Subcutaneous abdominal adipose tissue (tissue), 5 donors: ENCODE data around the gene STEAP3.

Experiments
- H3K27ac ChIP-seq: one replicate; pipeline ENCODE4 v1.7.0; 2013; ENCODE audit warnings: low read depth, mild to moderate bottlenecking, inconsistent platforms, low read length, moderate library complexity
- H3K27me3 ChIP-seq, 5 donors: one replicate each; pipeline ENCODE4 v1.7.0; 2013; ENCODE audit warnings: low read length in 5 of 5, inconsistent platforms in 1 of 5; ENCODE audit not compliant: control insufficient read depth in 5 of 5, insufficient read depth in 4 of 5
- H3K36me3 ChIP-seq, 5 donors: one replicate each; pipeline ENCODE4 v1.7.0; 2013; ENCODE audit warnings: low read length in 5 of 5; ENCODE audit not compliant: control insufficient read depth in 5 of 5, insufficient read depth in 5 of 5
- H3K4me1 ChIP-seq, 5 donors: one replicate each; pipeline ENCODE4 v1.7.0; 2013; ENCODE audit warnings: low read length in 5 of 5, mild to moderate bottlenecking in 3 of 5, moderate library complexity in 1 of 5; ENCODE audit not compliant: control insufficient read depth in 5 of 5, insufficient read depth in 5 of 5
- H3K4me3 ChIP-seq, 5 donors: one replicate each; pipeline ENCODE4 v1.7.0; 2013; ENCODE audit warnings: low read length in 5 of 5, low read depth in 1 of 5
- H3K9ac ChIP-seq, 5 donors: one replicate each; pipeline ENCODE4 v1.7.0; 2013; ENCODE audit warnings: low read length in 5 of 5, mild to moderate bottlenecking in 4 of 5, moderate library complexity in 3 of 5
- H3K9me3 ChIP-seq, 5 donors: one replicate each; pipeline ENCODE4 v1.7.0; 2013; ENCODE audit warnings: low read length in 5 of 5; ENCODE audit not compliant: control insufficient read depth in 5 of 5
- donor health status: healthy.
- donor health status: healthy.
- donor health status: healthy.
- donor health status: healthy.
- donor health status: healthy.

The STEAP3 gene

DNA sequence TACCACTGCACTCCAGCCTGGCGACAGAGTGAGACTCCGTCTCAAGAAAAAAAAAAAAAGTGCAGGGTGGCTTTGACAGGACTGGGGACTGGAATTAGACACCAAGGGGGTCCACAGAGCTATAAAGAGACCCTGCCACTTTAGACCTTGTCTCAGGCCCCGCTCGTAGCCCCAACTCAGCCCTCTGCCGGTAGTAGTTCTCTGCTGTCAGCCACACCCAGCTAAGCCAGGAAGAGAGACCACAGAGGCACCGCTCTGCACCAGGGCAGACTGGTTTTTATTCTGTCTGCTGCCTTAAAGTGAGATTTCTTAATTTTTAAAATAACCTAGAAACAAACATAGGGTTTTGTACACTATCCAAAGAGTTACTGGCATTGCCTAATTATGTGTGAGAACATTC, 66.0 kb downstream of the STEAP3 start:
- no peaks in the 10 kb centered on the region for H3K27me3 ChIP-seq
- H3K4me3 ChIP-seq, result no peak overlapping the region
- no peak overlapping the region for H3K9ac ChIP-seq
- peaks cover 0 to 19% (median 11%) of the 10 kb centered on the region in 5 donors for H3K36me3 ChIP-seq
- no peak overlapping the region for H3K27ac ChIP-seq
- peaks cover 0 to 12% (median 8%) of the 10 kb centered on the region in 5 donors for H3K4me1 ChIP-seq
- no peaks in the 10 kb centered on the region for H3K9me3 ChIP-seq

DNA sequence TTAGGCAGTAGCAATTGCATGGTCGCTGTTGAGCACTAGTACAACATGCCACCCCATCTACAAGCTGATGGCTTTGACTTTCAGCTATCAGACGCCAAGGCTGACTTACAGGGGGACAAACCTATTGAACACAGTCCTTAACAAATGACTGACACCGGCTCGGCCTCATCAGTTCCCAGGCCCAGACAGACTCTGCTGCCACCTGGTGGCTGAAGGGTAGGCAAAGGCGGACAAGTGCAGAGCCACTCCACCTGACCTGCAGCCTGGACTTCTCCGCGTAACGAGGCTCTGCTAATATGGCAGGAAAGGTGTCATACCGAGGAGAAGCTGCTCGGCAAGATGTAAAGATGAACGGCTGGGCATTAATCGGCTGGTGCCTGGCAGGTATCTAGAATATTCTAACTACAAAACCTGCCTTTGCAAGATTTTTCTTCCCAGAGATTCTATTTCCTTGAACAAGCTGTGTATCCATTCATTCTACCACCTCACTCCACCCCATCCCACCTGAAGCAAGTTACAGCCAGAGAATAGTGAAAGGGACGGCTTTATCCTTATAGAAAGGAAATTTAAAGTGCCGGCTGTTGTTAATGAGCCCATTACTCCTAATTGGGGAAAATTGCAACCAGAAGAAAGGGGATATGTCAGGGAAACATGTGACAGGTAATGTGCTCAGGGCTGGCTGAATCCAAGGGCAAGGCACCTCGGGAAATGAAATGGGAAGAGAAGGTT, 67.4 kb downstream of the STEAP3 start:
- Histone ChIP-seq H3K27me3 (no peaks in the 10 kb centered on the region), H3K36me3 (peaks cover 0 to 22% (median 11%) of the 10 kb centered on the region in 5 donors), H3K9ac (no peak overlapping the region), H3K4me1 (peaks cover 0 to 12% (median 8%) of the 10 kb centered on the region in 5 donors), H3K9me3 (no peaks in the 10 kb centered on the region), H3K4me3 (no peak overlapping the region), H3K27ac (no peak overlapping the region)

GRCh38 chr2:119291588-119292167, 68.0 kb downstream of the STEAP3 start:
- peaks cover 0 to 16% (median 7%) of the 10 kb centered on the region in 5 donors for H3K36me3 ChIP-seq
- H3K27ac ChIP-seq, result no peak overlapping the region
- no peak overlapping the region for H3K9ac ChIP-seq

GRCh38 chr2:119292226-119292625, 68.6 kb downstream of the STEAP3 start:
- no peaks in the 10 kb centered on the region for H3K27me3 ChIP-seq
- H3K9ac ChIP-seq, result no peak overlapping the region
- H3K4me1 ChIP-seq, result peaks cover 0 to 12% (median 8%) of the 10 kb centered on the region in 5 donors
- no peak overlapping the region for H3K4me3 ChIP-seq
- H3K27ac ChIP-seq, result no peak overlapping the region
- H3K9me3 ChIP-seq, result no peaks in the 10 kb centered on the region
- peaks cover 0 to 15% (median 5%) of the 10 kb centered on the region in 5 donors for H3K36me3 ChIP-seq

More at GRCh38 chr2:119291588-119292167, 68.0 kb downstream of the STEAP3 start:
- H3K4me3 ChIP-seq, result no peak overlapping the region
- H3K4me1 ChIP-seq, result peaks cover 0 to 12% (median 8%) of the 10 kb centered on the region in 5 donors
- no peaks in the 10 kb centered on the region for H3K27me3 ChIP-seq
- no peaks in the 10 kb centered on the region for H3K9me3 ChIP-seq

GRCh38 chr2:119293254-119293653, 69.6 kb downstream of the STEAP3 start:
- no peak overlapping the region for H3K4me3 ChIP-seq
- H3K9me3 ChIP-seq, result no peaks in the 10 kb centered on the region
- no peaks in the 10 kb centered on the region for H3K27me3 ChIP-seq
- H3K27ac ChIP-seq, result no peak overlapping the region
- peaks cover 0 to 15% (median 5%) of the 10 kb centered on the region in 5 donors for H3K36me3 ChIP-seq
- peaks cover 0 to 12% (median 8%) of the 10 kb centered on the region in 5 donors for H3K4me1 ChIP-seq
- no peak overlapping the region for H3K9ac ChIP-seq

DNA sequence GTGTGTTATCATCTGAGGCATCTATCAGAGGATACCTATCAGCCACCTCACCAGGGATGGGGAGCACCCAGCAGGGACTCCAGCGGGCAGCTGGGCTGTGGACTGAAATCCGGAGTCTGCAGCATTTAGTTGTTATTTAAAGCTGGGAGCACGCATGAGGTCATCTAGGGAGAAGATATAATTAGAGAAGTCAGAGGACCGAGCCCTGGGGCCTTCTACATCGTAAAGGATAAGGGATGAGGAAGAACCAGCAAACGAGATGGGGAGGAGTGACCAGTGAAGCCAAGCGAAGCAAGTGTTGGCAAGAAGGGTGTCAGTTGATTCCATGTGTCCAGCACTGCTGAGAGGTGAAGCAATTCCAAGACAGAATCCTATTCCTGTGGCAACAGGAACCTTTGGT, 70.3 kb downstream of the STEAP3 start:
- Histone ChIP-seq H3K9me3 (no peaks in the 10 kb centered on the region), H3K9ac (no peak overlapping the region), H3K27ac (no peak overlapping the region), H3K4me1 (peaks cover 0 to 14% (median 8%) of the 10 kb centered on the region in 5 donors), H3K4me3 (no peak overlapping the region), H3K36me3 (peaks cover 0 to 15% (median 5%) of the 10 kb centered on the region in 5 donors), H3K27me3 (no peaks in the 10 kb centered on the region)

DNA sequence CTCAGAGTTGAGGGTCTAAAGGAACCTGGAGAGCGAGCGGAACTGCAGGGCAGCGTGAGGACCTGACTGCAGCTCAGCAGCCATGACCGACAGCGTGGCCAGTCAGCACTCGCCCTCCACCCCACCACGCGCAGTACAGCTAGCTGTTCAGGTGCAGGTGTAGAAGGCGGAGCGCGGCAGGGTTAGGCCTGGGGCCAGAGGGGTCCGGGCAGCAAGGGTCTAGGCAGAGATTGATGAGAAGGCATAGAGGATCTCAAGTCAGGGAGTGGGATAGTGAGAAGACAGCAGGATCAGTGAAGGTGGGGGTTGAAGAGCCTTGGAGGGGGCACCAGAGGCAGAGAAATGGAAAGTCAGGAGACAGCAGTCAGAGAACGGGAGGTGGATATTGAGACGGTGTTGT, 71.0 kb downstream of the STEAP3 start:
- Histone ChIP-seq H3K9ac (no peak overlapping the region), H3K36me3 (peaks cover 0 to 15% (median 5%) of the 10 kb centered on the region in 5 donors), H3K27me3 (no peaks in the 10 kb centered on the region), H3K4me3 (no peak overlapping the region), H3K9me3 (no peaks in the 10 kb centered on the region), H3K4me1 (peaks cover 0 to 10% (median 8%) of the 10 kb centered on the region in 5 donors), H3K27ac (no peak overlapping the region)

GRCh38 chr2:119295688-119296375, 72.2 kb downstream of the STEAP3 start:
- Histone ChIP-seq H3K36me3 (peaks cover 0 to 15% (median 5%) of the 10 kb centered on the region in 5 donors), H3K4me1 (peaks cover 0 to 10% (median 5%) of the 10 kb centered on the region in 5 donors), H3K27me3 (no peaks in the 10 kb centered on the region), H3K4me3 (no peak overlapping the region), H3K27ac (no peak overlapping the region), H3K9me3 (no peaks in the 10 kb centered on the region), H3K9ac (no peak overlapping the region)

DNA sequence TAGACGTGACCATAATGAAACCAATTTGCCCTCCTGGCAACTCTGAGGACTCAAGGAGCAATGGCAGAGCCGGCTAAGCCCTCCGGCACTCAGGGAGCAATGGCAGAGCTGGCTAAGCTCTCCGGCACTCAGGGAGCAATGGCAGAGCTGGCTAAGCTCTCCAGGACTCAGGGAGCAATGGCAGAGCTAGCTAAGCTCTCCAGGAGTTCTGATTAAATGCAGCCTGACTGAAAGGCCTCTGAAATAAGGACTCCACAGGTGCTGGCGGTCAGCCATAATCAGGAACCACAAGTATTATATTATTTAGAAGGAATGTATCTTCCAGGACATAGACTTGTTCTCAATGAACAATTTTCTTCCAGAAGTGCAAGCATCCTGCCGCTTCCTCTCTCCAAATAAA, 77.8 kb downstream of the STEAP3 start:
- H3K36me3 ChIP-seq, result peaks cover 0 to 4% (median 0%) of the 10 kb centered on the region in 5 donors
- H3K4me3 ChIP-seq, result no peak overlapping the region
- H3K9ac ChIP-seq, result no peak overlapping the region
- no peaks in the 10 kb centered on the region for H3K27me3 ChIP-seq
- no peaks in the 10 kb centered on the region for H3K9me3 ChIP-seq
- H3K4me1 ChIP-seq, result peaks cover 0 to 9% (median 3%) of the 10 kb centered on the region in 5 donors
- no peak overlapping the region for H3K27ac ChIP-seq

- no peaks in the 10 kb centered on the region for H3K27me3 ChIP-seq
- peaks cover 0 to 17% (median 2%) of the 10 kb centered on the region in 5 donors for H3K4me1 ChIP-seq
- H3K4me3 ChIP-seq, result no peak overlapping the region
- no peaks in the 10 kb centered on the region for H3K9me3 ChIP-seq
- no peak overlapping the region for H3K9ac ChIP-seq
- H3K36me3 ChIP-seq, result peaks cover 0 to 4% (median 0%) of the 10 kb centered on the region in 5 donors
- no peak overlapping the region for H3K27ac ChIP-seq
Observed at GRCh38 chr2:119304847-119305246, 81.2 kb downstream of the STEAP3 start.
